ENCODE measurements around the gene RNF126.

GRCh38 chr19:650121-650520, 12.9 kb downstream of the RNF126 start:
- no peak for TF ChIP-seq CTCF (IDR thresholded peaks at IDR 0.05)
- TF ChIP-seq POLR2A (IDR thresholded peaks at IDR 0.05), result no peak

All from body of pancreas (tissue), 4 donors.